GM23338 (cell line): ENCODE measurements around the gene FGGY. TPM values are rescaled to one million over a fixed set of nuclear protein-coding genes. Genes with fewer than 3 reads are reported as not detected.

Source experiments
- ATAC-seq: fragments of 200-7000 bp; cut with Tn5 transposase; 3 replicates; pipeline ENCODE4 v1.9.1; 2020
- DNase-seq: peaks from one replicate; pipeline ENCODE4 v3.0.0-alpha.2; 2015; ENCODE audit warnings: low spot score
- H2AFZ ChIP-seq: fragments of 200-600 bp; sonication (generic); 2 replicates; pipeline ENCODE4 v1.8.0; 2016; ENCODE audit warnings: antibody characterized with exemption, mild to moderate bottlenecking, moderate library complexity
- H3F3A ChIP-seq: fragments of 200-600 bp; sonication (generic); replicated peaks from 2 replicates; pipeline ENCODE4 v1.8.0; 2017; ENCODE audit warnings: antibody characterized with exemption, mixed run types, low read depth
- H3K27ac ChIP-seq: fragments of 200-600 bp; sonication (generic); 2 replicates; pipeline ENCODE4 v1.6.1; 2016; ENCODE audit warnings: low read depth
- H3K27me3 ChIP-seq: fragments of 200-600 bp; sonication (generic); 2 replicates; pipeline ENCODE4 v1.8.0; 2016; ENCODE audit warnings: mild to moderate bottlenecking, mixed run types, moderate library complexity; ENCODE audit not compliant: insufficient read depth
- H3K36me3 ChIP-seq: fragments of 200-600 bp; sonication (generic); 2 replicates; pipeline ENCODE4 v1.8.0; 2016; ENCODE audit warnings: mild to moderate bottlenecking; ENCODE audit not compliant: insufficient read depth
- H3K4me1 ChIP-seq: fragments of 200-600 bp; sonication (generic); 2 replicates; pipeline ENCODE4 v1.8.0; 2016; ENCODE audit warnings: mild to moderate bottlenecking, moderate library complexity; ENCODE audit not compliant: insufficient read depth
- H3K4me2 ChIP-seq: fragments of 200-600 bp; sonication (generic); 2 replicates; pipeline ENCODE4 v1.7.1; 2017; ENCODE audit warnings: mixed run types
- H3K4me3 ChIP-seq: fragments of 200-600 bp; sonication (generic); 2 replicates; pipeline ENCODE4 v1.6.1; 2016; ENCODE audit warnings: mixed run types
- H3K79me2 ChIP-seq: fragments of 200-600 bp; sonication (generic); replicated peaks from 2 replicates; pipeline ENCODE4 v1.8.0; 2017; ENCODE audit warnings: mild to moderate bottlenecking; ENCODE audit not compliant: insufficient read depth
- H3K9me2 ChIP-seq: fragments of 200-600 bp; sonication (generic); 2 replicates; pipeline ENCODE4 v1.8.0; 2017; ENCODE audit not compliant: insufficient read depth
- H4K20me1 ChIP-seq: fragments of 200-600 bp; sonication (generic); replicated peaks from 2 replicates; pipeline ENCODE4 v1.8.0; 2017; ENCODE audit warnings: mild to moderate bottlenecking; ENCODE audit not compliant: insufficient read depth
- H3K27ac Mint-ChIP-seq: 2 replicates; pipeline ENCODE4 v1.8.0; 2020; ENCODE audit warnings: inconsistent platforms, mild to moderate bottlenecking, moderate library complexity, mixed read lengths
- H3K27me3 Mint-ChIP-seq: 3 replicates; pipeline ENCODE4 v1.8.0; 2022; ENCODE audit warnings: low read depth, mild to moderate bottlenecking, moderate library complexity, mixed read lengths, inconsistent platforms; ENCODE audit not compliant: insufficient read depth, poor library complexity
- H3K36me3 Mint-ChIP-seq: 3 replicates; pipeline ENCODE4 v1.8.0; 2021; ENCODE audit warnings: low read depth, mild to moderate bottlenecking, inconsistent platforms, moderate library complexity, mixed read lengths
- H3K4me1 Mint-ChIP-seq: 3 replicates; pipeline ENCODE4 v1.8.0; 2020; ENCODE audit warnings: mild to moderate bottlenecking, inconsistent platforms, mixed read lengths
- H3K4me3 Mint-ChIP-seq: 3 replicates; pipeline ENCODE4 v1.8.0; 2021; ENCODE audit warnings: moderate library complexity, mild to moderate bottlenecking, inconsistent platforms, mixed read lengths
- H3K9me3 Mint-ChIP-seq: 3 replicates; pipeline ENCODE4 v1.8.0; 2020; ENCODE audit warnings: moderate library complexity, mild to moderate bottlenecking, inconsistent platforms, mixed read lengths
- CREB1 ChIP-seq: fragments of 250-450 bp; sonication (Bioruptor Pico); IDR thresholded peaks from 2 replicates; pipeline ENCODE4 v1.5.0; 2020; ENCODE audit warnings: low read depth, mild to moderate bottlenecking, moderate library complexity
- EZH2 ChIP-seq: fragments of 200-600 bp; sonication (generic); IDR thresholded peaks from one replicate; pipeline ENCODE4 v1.8.0; 2017; ENCODE audit warnings: antibody characterized with exemption, mild to moderate bottlenecking, low read depth; ENCODE audit not compliant: unreplicated experiment
- EZH2phosphoT487 ChIP-seq: fragments of 200-600 bp; sonication (generic); IDR thresholded peaks from one replicate; pipeline ENCODE4 v1.8.1; 2018; ENCODE audit warnings: antibody characterized with exemption; ENCODE audit not compliant: unreplicated experiment
- JUNB ChIP-seq: IDR thresholded peaks from one replicate; pipeline ENCODE4 v1.6.1; 2016; ENCODE audit warnings: antibody characterized with exemption; ENCODE audit not compliant: unreplicated experiment
- NANOG ChIP-seq: IDR thresholded peaks from 2 replicates; pipeline ENCODE4 v1.6.1; 2016; ENCODE audit warnings: antibody characterized with exemption, borderline replicate concordance
- POLR2AphosphoS5 ChIP-seq: IDR thresholded peaks from 2 replicates; pipeline ENCODE4 v1.6.1; 2016; ENCODE audit warnings: antibody characterized with exemption, low read depth
- STAT1 ChIP-seq: IDR thresholded peaks from one replicate; pipeline ENCODE4 v1.6.1; 2016; ENCODE audit warnings: antibody characterized with exemption; ENCODE audit not compliant: unreplicated experiment
- ZNF114 ChIP-seq: fragments of 250-450 bp; sonication (Bioruptor Pico); IDR thresholded peaks from 2 replicates; pipeline ENCODE4 v1.5.0; 2020; ENCODE audit warnings: mild to moderate bottlenecking, moderate library complexity
- ZNF331 ChIP-seq: fragments of 250-450 bp; sonication (Bioruptor Pico); IDR thresholded peaks from 2 replicates; pipeline ENCODE4 v1.5.0; 2020; ENCODE audit warnings: low read depth, mild to moderate bottlenecking, moderate library complexity
- polyA plus RNA-seq: library from polyadenylated mRNA; unstranded; fragments of >200 nt; fragmentation: Nextera tagmentation; extraction: Ambion mirVana; gene quantifications from 2 replicates; pipeline ENCODE4 v1.2.1, GENCODE V29; 2016
- total RNA-seq: library from RNA; depleted of rRNA; stranded (reverse); fragments of >200 nt; shearing (Covaris generic); gene quantifications from 2 replicates; pipeline ENCODE4 v1.2.3, GENCODE V29; 2014
- TF ChIP-seq, protein P1 (sequence below), 2 experiments: fragments of 200-600 bp in 1 of 2; sonication (generic) in 1 of 2; conservative IDR thresholded peaks; 2 replicates each; pipeline versions ENCODE4 v1.5.1 to v1.6.1; 2016 to 2017; ENCODE audit warnings: antibody characterized with exemption in 2 of 2, low read depth in 2 of 2, mild to moderate bottlenecking in 2 of 2, moderate library complexity in 1 of 2
- TF ChIP-seq, protein P2 (sequence below): fragments of 250-450 bp; sonication (Bioruptor Pico); IDR thresholded peaks from 2 replicates; pipeline ENCODE4 v1.5.0; 2020; ENCODE audit warnings: mild to moderate bottlenecking, moderate library complexity
- TF ChIP-seq, protein P3 (sequence below): IDR thresholded peaks from 2 replicates; pipeline ENCODE4 v1.6.1; 2016; ENCODE audit warnings: antibody characterized with exemption
- TF ChIP-seq, protein P4 (sequence below): IDR thresholded peaks from one replicate; pipeline ENCODE4 v1.6.1; 2018; ENCODE audit warnings: antibody characterized with exemption; ENCODE audit not compliant: unreplicated experiment

FGGY gene
- total and polyA plus RNA-seq, 2 experiments from 2014 or later, result 10.9 to 21.4 TPM

DNA sequence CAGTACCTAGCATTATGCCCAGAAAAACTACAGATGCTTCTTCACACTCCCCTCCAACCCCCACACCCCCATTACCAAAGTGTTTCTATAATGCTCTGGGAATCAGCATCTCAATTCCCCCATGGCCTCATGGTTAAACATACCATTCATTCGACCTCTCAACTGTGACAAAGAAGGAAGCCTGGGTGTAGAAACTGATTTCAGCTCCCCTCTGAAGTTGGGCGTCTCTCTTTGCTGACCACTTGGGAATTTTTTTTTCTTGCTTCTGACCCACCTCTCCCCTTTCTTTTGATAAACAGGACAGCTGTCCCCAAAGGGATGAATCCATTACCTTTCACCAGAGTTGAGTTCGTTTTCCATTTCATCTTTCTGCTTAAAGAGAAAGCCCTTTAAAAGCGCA is 401.5 kb downstream of the FGGY start:
- peak overlapping the region; percentile 34; the same call in 1 of the 2 replicates for H3K27ac Mint-ChIP-seq
- no peak for DNase-seq
- no peak overlapping the region for H2AFZ ChIP-seq

More for the DNA sequence above, 401.5 kb downstream of the FGGY start:
- Histone ChIP-seq H3K4me2 (no peak overlapping the region), H4K20me1 (no peaks in the 10 kb centered on the region), H3K27ac (no peak overlapping the region), H3K36me3 (no peaks in the 10 kb centered on the region), H3K4me1 (peaks cover 18% of the 10 kb centered on the region), H3K4me3 (no peak overlapping the region), H3K9me2 (no peaks in the 10 kb centered on the region), H3K27me3 (no peaks in the 10 kb centered on the region), H3F3A (no peaks in the 10 kb centered on the region), H3K79me2 (no peaks in the 10 kb centered on the region)
- H3K27me3 Mint-ChIP-seq, result peaks cover 2% of the 10 kb centered on the region
- peak; percentile 48 for ATAC-seq
- peaks cover 25% of the 10 kb centered on the region for H3K4me1 Mint-ChIP-seq
- TF ChIP-seq NANOG (no peak), POLR2AphosphoS5 (no peak), EZH2 (no peak), ZNF114 (no peak), ZNF331 (CRISPR knock-in tag) (no peak), EZH2phosphoT487 (no peak), CREB1 (CRISPR knock-in tag) (no peak), STAT1 (no peak), JUNB (no peak)
- TF ChIP-seq, protein P1, sequence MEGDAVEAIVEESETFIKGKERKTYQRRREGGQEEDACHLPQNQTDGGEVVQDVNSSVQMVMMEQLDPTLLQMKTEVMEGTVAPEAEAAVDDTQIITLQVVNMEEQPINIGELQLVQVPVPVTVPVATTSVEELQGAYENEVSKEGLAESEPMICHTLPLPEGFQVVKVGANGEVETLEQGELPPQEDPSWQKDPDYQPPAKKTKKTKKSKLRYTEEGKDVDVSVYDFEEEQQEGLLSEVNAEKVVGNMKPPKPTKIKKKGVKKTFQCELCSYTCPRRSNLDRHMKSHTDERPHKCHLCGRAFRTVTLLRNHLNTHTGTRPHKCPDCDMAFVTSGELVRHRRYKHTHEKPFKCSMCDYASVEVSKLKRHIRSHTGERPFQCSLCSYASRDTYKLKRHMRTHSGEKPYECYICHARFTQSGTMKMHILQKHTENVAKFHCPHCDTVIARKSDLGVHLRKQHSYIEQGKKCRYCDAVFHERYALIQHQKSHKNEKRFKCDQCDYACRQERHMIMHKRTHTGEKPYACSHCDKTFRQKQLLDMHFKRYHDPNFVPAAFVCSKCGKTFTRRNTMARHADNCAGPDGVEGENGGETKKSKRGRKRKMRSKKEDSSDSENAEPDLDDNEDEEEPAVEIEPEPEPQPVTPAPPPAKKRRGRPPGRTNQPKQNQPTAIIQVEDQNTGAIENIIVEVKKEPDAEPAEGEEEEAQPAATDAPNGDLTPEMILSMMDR (conservative IDR thresholded peaks at IDR 0.05; ENCODE audit: low read depth in 2 of 2), result no peak
- TF ChIP-seq, protein P2, sequence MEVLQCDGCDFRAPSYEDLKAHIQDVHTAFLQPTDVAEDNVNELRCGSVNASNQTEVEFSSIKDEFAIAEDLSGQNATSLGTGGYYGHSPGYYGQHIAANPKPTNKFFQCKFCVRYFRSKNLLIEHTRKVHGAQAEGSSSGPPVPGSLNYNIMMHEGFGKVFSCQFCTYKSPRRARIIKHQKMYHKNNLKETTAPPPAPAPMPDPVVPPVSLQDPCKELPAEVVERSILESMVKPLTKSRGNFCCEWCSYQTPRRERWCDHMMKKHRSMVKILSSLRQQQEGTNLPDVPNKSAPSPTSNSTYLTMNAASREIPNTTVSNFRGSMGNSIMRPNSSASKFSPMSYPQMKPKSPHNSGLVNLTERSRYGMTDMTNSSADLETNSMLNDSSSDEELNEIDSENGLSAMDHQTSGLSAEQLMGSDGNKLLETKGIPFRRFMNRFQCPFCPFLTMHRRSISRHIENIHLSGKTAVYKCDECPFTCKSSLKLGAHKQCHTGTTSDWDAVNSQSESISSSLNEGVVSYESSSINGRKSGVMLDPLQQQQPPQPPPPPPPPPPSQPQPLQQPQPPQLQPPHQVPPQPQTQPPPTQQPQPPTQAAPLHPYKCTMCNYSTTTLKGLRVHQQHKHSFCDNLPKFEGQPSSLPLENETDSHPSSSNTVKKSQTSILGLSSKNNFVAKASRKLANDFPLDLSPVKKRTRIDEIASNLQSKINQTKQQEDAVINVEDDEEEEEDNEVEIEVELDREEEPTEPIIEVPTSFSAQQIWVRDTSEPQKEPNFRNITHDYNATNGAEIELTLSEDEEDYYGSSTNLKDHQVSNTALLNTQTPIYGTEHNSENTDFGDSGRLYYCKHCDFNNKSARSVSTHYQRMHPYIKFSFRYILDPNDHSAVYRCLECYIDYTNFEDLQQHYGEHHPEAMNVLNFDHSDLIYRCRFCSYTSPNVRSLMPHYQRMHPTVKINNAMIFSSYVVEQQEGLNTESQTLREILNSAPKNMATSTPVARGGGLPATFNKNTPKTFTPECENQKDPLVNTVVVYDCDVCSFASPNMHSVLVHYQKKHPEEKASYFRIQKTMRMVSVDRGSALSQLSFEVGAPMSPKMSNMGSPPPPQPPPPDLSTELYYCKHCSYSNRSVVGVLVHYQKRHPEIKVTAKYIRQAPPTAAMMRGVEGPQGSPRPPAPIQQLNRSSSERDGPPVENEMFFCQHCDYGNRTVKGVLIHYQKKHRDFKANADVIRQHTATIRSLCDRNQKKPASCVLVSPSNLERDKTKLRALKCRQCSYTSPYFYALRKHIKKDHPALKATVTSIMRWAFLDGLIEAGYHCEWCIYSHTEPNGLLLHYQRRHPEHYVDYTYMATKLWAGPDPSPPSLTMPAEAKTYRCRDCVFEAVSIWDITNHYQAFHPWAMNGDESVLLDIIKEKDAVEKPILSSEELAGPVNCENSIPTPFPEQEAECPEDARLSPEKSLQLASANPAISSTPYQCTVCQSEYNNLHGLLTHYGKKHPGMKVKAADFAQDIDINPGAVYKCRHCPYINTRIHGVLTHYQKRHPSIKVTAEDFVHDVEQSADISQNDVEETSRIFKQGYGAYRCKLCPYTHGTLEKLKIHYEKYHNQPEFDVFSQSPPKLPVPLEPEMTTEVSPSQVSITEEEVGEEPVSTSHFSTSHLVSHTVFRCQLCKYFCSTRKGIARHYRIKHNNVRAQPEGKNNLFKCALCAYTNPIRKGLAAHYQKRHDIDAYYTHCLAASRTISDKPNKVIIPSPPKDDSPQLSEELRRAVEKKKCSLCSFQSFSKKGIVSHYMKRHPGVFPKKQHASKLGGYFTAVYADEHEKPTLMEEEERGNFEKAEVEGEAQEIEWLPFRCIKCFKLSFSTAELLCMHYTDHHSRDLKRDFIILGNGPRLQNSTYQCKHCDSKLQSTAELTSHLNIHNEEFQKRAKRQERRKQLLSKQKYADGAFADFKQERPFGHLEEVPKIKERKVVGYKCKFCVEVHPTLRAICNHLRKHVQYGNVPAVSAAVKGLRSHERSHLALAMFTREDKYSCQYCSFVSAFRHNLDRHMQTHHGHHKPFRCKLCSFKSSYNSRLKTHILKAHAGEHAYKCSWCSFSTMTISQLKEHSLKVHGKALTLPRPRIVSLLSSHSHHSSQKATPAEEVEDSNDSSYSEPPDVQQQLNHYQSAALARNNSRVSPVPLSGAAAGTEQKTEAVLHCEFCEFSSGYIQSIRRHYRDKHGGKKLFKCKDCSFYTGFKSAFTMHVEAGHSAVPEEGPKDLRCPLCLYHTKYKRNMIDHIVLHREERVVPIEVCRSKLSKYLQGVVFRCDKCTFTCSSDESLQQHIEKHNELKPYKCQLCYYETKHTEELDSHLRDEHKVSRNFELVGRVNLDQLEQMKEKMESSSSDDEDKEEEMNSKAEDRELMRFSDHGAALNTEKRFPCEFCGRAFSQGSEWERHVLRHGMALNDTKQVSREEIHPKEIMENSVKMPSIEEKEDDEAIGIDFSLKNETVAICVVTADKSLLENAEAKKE, result no peak
- TF ChIP-seq, protein P3, sequence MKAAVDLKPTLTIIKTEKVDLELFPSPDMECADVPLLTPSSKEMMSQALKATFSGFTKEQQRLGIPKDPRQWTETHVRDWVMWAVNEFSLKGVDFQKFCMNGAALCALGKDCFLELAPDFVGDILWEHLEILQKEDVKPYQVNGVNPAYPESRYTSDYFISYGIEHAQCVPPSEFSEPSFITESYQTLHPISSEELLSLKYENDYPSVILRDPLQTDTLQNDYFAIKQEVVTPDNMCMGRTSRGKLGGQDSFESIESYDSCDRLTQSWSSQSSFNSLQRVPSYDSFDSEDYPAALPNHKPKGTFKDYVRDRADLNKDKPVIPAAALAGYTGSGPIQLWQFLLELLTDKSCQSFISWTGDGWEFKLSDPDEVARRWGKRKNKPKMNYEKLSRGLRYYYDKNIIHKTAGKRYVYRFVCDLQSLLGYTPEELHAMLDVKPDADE, result no peak
- TF ChIP-seq, protein P4, sequence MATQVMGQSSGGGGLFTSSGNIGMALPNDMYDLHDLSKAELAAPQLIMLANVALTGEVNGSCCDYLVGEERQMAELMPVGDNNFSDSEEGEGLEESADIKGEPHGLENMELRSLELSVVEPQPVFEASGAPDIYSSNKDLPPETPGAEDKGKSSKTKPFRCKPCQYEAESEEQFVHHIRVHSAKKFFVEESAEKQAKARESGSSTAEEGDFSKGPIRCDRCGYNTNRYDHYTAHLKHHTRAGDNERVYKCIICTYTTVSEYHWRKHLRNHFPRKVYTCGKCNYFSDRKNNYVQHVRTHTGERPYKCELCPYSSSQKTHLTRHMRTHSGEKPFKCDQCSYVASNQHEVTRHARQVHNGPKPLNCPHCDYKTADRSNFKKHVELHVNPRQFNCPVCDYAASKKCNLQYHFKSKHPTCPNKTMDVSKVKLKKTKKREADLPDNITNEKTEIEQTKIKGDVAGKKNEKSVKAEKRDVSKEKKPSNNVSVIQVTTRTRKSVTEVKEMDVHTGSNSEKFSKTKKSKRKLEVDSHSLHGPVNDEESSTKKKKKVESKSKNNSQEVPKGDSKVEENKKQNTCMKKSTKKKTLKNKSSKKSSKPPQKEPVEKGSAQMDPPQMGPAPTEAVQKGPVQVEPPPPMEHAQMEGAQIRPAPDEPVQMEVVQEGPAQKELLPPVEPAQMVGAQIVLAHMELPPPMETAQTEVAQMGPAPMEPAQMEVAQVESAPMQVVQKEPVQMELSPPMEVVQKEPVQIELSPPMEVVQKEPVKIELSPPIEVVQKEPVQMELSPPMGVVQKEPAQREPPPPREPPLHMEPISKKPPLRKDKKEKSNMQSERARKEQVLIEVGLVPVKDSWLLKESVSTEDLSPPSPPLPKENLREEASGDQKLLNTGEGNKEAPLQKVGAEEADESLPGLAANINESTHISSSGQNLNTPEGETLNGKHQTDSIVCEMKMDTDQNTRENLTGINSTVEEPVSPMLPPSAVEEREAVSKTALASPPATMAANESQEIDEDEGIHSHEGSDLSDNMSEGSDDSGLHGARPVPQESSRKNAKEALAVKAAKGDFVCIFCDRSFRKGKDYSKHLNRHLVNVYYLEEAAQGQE, result no peak
- H3K9me3 Mint-ChIP-seq, result peaks cover under 1% of the 10 kb centered on the region; the same call in 2 of the 3 replicates
- peaks cover under 1% of the 10 kb centered on the region; the same call in 1 of the 3 replicates for H3K36me3 Mint-ChIP-seq
- H3K4me3 Mint-ChIP-seq, result no peak overlapping the region
